CD4-positive, alpha-beta T cell (primary cell): Measurements from ENCODE around the gene HNF1A. TPM values are rescaled to one million over a fixed set of nuclear protein-coding genes. Genes with fewer than 3 reads are reported as not detected.

ENCODE experiments used
- ATAC-seq: fragments of 200-7000 bp; cut with Tn5 transposase; one replicate; pipeline ENCODE4 v1.10.0; 2022; ENCODE audit warnings: mild to moderate bottlenecking; ENCODE audit not compliant: poor library complexity
- CTCF ChIA-PET: fragments of 350-600 bp; sonication (Branson Sonifier 250); formaldehyde crosslinking; loops from one replicate; lab custom pipeline; 2021; ENCODE audit warnings: antibody characterized with exemption, inconsistent platforms; lab: Charles Lee
- POLR2A ChIA-PET: fragments of 350-600 bp; sonication (Branson Sonifier 250); formaldehyde crosslinking; loops from one replicate; lab custom pipeline; 2021; ENCODE audit warnings: antibody characterized with exemption, inconsistent platforms; lab: Charles Lee
- DNase-seq, 14 experiments: peaks; one replicate each; pipeline ENCODE4 v3.0.0-alpha.2; 2013 to 2020; ENCODE audit warnings: mixed read lengths in 2 of 14
- H3K27ac ChIP-seq, 2 donors: one replicate each; pipeline versions ENCODE4 v1.5.1 to v1.7.0; 2013; ENCODE audit warnings: low read length in 2 of 2, low read depth in 1 of 2, mild to moderate bottlenecking in 1 of 2
- H3K27me3 ChIP-seq, 2 experiments: 1 replicate in 1 of 2; 2 replicates in 1 of 2; pipeline versions ENCODE4 v1.6.1 to v1.7.0; 2013; ENCODE audit warnings: low read length in 2 of 2, control low read depth in 1 of 2, mild to moderate bottlenecking in 1 of 2, moderate library complexity in 1 of 2; ENCODE audit not compliant: insufficient read depth in 2 of 2, control insufficient read depth in 1 of 2
- H3K36me3 ChIP-seq: one replicate; pipeline ENCODE4 v1.6.1; 2013; ENCODE audit warnings: low read length, control low read depth; ENCODE audit not compliant: insufficient read depth
- H3K4me1 ChIP-seq: one replicate; pipeline ENCODE4 v1.6.1; 2013; ENCODE audit warnings: low read length, control low read depth; ENCODE audit not compliant: insufficient read depth
- H3K4me3 ChIP-seq: one replicate; pipeline ENCODE4 v1.5.1; 2013; ENCODE audit warnings: mild to moderate bottlenecking, low read length, moderate library complexity
- H3K9me3 ChIP-seq, 2 experiments: 1 replicate in 1 of 2; 2 replicates in 1 of 2; pipeline versions ENCODE4 v1.6.1 to v1.7.0; 2013; ENCODE audit warnings: low read length in 2 of 2, mild to moderate bottlenecking in 2 of 2, control low read depth in 1 of 2, moderate library complexity in 1 of 2; ENCODE audit not compliant: control insufficient read depth in 1 of 2, insufficient read depth in 1 of 2
- H3K27ac Mint-ChIP-seq: one replicate; pipeline ENCODE4 v1.8.0; 2020; ENCODE audit warnings: mixed read lengths
- H3K27me3 Mint-ChIP-seq: one replicate; pipeline ENCODE4 v1.8.0; 2021; ENCODE audit warnings: mixed read lengths
- H3K36me3 Mint-ChIP-seq: one replicate; pipeline ENCODE4 v1.8.0; 2021; ENCODE audit warnings: low read depth, mixed read lengths
- H3K4me1 Mint-ChIP-seq: one replicate; pipeline ENCODE4 v1.8.0; 2021; ENCODE audit warnings: low read depth, mixed read lengths
- H3K4me3 Mint-ChIP-seq: one replicate; pipeline ENCODE4 v1.8.0; 2020; ENCODE audit warnings: mild to moderate bottlenecking, mixed read lengths
- H3K9me3 Mint-ChIP-seq: one replicate; pipeline ENCODE4 v1.8.0; 2020; ENCODE audit warnings: mixed read lengths
- intact Hi-C, 2 experiments: fragments of 100-400 bp; cut with DNase I in 1 of 2; cut with micrococcal nuclease in 1 of 2; formaldehyde crosslinking; loops; one replicate each; pipeline versions ENCODE4 v1.15.1 to v1.9.0; 2023 to 2025; cut with DNase I, micrococcal nuclease
- total RNA-seq, 174 experiments: library from RNA in 2 of 174; stranded (reverse) in 2 of 174; gene quantifications; one replicate each; pipeline ENCODE4 v1.2.3 and lab custom pipeline; 2021 to 2026
- TF ChIP-seq, protein P1 (sequence below): fragments of 200-600 bp; IDR thresholded peaks from one replicate; pipeline ENCODE4 v1.8.0; 2022; ENCODE audit warnings: antibody characterized with exemption, mild to moderate bottlenecking

The HNF1A gene
- total RNA-seq, 2 experiments from 2014 or later: not detected

DNA sequence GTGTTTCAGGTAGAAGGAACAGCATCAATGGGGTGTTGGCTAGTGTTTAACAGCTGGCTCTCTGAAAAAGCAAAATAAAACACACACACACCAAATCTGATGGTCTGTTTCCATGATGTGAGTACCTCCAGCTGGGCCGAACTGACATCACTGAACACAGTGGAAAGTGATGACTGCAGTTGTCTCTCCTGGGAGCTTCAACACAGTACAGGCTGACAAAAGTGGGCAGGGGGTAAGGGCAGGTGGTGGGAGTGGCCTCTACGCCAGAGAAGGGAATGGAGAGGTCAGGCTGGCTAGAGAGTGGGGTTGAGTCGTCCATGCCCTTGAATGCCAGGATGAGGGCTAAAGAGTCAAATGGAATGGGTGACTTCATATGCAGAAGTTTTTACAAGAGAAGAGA is 8.0 kb upstream of the HNF1A start:
- CTCF ChIA-PET: no interaction called here
- no peak overlapping the region for H3K27ac Mint-ChIP-seq
- TF ChIP-seq, protein P1, sequence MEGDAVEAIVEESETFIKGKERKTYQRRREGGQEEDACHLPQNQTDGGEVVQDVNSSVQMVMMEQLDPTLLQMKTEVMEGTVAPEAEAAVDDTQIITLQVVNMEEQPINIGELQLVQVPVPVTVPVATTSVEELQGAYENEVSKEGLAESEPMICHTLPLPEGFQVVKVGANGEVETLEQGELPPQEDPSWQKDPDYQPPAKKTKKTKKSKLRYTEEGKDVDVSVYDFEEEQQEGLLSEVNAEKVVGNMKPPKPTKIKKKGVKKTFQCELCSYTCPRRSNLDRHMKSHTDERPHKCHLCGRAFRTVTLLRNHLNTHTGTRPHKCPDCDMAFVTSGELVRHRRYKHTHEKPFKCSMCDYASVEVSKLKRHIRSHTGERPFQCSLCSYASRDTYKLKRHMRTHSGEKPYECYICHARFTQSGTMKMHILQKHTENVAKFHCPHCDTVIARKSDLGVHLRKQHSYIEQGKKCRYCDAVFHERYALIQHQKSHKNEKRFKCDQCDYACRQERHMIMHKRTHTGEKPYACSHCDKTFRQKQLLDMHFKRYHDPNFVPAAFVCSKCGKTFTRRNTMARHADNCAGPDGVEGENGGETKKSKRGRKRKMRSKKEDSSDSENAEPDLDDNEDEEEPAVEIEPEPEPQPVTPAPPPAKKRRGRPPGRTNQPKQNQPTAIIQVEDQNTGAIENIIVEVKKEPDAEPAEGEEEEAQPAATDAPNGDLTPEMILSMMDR: no peak
- intact Hi-C loops: loop anchor here (2.0 to 10.0 kb wide), 4 partner anchors 116 to 386 kb away; partner anchors contain the start of gene UNC119B (in 1 of the 2)
- no peaks in the 10 kb centered on the region for H3K27me3 Mint-ChIP-seq
- Histone ChIP-seq H3K4me1 (peaks cover 6% of the 10 kb centered on the region), H3K36me3 (no peaks in the 10 kb centered on the region), H3K4me3 (no peak overlapping the region), H3K9me3 (no peaks in the 10 kb centered on the region), H3K27ac (no peak overlapping the region), H3K27me3 (no peaks in the 10 kb centered on the region)
- POLR2A ChIA-PET: no interaction called here
- H3K36me3 Mint-ChIP-seq: no peaks in the 10 kb centered on the region
- ATAC-seq (no peak), DNase-seq (no peak)
- H3K4me1 Mint-ChIP-seq: no peaks in the 10 kb centered on the region
- H3K9me3 Mint-ChIP-seq: no peaks in the 10 kb centered on the region
- no peak overlapping the region for H3K4me3 Mint-ChIP-seq

DNA sequence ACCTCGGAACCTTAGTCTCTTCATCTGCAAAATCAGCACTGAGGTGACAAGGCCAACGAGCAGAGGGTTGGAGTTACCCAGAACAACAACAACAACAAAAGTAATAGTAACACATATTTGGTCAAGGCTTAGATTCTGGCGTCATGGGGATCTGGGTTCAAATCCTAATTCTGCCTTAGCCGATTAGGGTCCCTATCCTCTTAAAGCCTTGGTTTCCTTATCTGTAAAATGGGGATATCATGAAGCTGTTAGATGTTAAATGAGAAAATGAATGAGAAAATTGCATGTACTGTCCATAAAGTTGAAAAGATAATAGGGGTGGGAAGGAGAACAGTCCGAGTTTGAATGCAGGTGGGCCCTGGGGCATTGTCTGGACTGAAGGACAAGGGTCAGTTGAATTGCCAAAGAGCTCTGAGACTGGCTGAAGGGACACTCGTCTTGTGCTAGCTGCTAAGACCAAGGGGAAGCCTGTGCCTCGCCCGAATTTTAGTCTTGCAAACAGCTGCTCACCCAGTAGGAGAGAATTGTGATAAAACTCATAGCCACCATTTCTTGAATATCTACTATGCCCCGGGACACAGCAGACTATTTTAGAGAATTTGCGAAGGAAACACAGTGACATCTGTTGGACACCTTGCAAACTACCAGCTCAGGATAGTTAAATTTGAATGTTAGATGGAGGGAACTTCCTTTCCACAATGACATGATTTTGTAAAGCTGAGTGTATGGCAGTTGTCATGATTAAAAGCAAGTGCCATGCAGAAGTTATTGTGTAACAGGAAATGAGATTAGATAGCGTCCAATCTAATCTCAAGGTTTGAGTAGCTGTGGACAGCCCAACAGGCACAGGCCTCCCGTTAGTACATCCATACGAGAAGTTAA is 6.8 kb upstream of the HNF1A start:
- CTCF ChIA-PET: interaction anchor here (0.6 to 1.9 kb wide), 22 partner anchors 9 to 1336 kb away, joined by 3 to 12 read pairs (median 3); partner anchors contain the start of gene POP5
- Histone ChIP-seq H3K4me1 (peaks cover 6% of the 10 kb centered on the region), H3K27me3 (no peaks in the 10 kb centered on the region), H3K9me3 (no peaks in the 10 kb centered on the region), H3K36me3 (no peaks in the 10 kb centered on the region), H3K27ac (no peak overlapping the region), H3K4me3 (no peak overlapping the region)
- ATAC-seq (peak; percentile 98), DNase-seq (peak in 10 of 14 experiments; percentile 4 to 79 (median 22))
- intact Hi-C loops: loop anchor here (1.0 to 10.0 kb wide), 7 partner anchors 27 to 388 kb away; partner anchors contain the start of gene UNC119B (in 1 of the 2)
- TF ChIP-seq, protein P1: peak; percentile 78
- H3K27ac Mint-ChIP-seq: no peak overlapping the region
- POLR2A ChIA-PET: interaction anchor here (0.6 to 1.2 kb wide), 6 partner anchors 12 to 391 kb away, joined by 3 to 5 read pairs (median 4); partner anchors contain the start of gene POP5
- H3K4me3 Mint-ChIP-seq: no peak overlapping the region
- H3K4me1 Mint-ChIP-seq: no peaks in the 10 kb centered on the region
- no peaks in the 10 kb centered on the region for H3K27me3 Mint-ChIP-seq
- no peaks in the 10 kb centered on the region for H3K9me3 Mint-ChIP-seq
- H3K36me3 Mint-ChIP-seq: no peaks in the 10 kb centered on the region

DNA sequence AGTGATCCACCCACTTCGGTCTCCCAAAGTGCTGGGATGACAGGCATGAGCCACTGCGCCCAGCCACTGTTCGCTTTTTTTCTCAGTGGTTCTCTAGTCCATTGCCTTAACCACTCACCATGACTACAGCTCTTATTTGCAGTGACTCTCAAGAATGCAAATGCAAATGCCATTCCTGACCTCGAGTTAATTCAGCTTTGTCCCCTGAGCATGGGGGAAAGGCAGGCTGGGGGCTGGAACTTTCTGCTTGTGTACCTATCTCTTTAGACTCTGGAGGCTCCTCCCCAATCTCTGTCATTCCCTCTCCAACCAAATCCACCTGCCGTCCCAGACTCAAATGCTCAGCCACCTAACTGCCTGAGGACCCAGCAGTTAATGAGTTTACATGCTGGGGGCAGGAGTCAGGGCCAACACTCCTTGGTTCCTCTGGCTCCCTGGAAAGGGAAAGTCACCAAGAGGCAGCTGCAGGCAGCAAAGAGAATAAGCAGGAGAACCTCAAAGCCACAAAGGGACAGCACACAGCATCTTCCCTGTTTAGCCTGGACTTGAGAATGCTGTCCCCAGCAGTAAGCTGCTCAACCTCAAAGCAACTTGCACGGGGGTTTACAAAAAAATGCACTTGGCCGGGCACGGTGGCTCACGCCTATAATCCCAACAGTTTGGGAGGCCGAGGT is 5.3 kb upstream of the HNF1A start:
- POLR2A ChIA-PET: no interaction called here
- no peaks in the 10 kb centered on the region for H3K4me1 Mint-ChIP-seq
- intact Hi-C loops: loop anchor here (10.0 kb wide), 2 partner anchors 118 to 258 kb away; partner anchors contain the start of gene UNC119B (in 1 of the 2)

More for the DNA sequence above, 5.3 kb upstream of the HNF1A start:
- H3K27ac Mint-ChIP-seq: no peak overlapping the region
- CTCF ChIA-PET: interaction anchor here (1.4 to 1.9 kb wide), 5 partner anchors 11 to 326 kb away, joined by 3 to 10 read pairs (median 9); no protein-coding TSS in a partner anchor
- TF ChIP-seq, protein P1: no peak
- H3K9me3 ChIP-seq: no peaks in the 10 kb centered on the region
- H3K36me3 ChIP-seq: no peaks in the 10 kb centered on the region
- H3K27me3 Mint-ChIP-seq: no peaks in the 10 kb centered on the region
- no peak overlapping the region for H3K4me3 Mint-ChIP-seq
- no peak for DNase-seq
- H3K27me3 ChIP-seq: no peaks in the 10 kb centered on the region
- H3K4me1 ChIP-seq: peaks cover 6% of the 10 kb centered on the region
- no peak overlapping the region for H3K4me3 ChIP-seq
- no peaks in the 10 kb centered on the region for H3K9me3 Mint-ChIP-seq
- H3K27ac ChIP-seq: no peak overlapping the region
- ATAC-seq: no peak
- H3K36me3 Mint-ChIP-seq: no peaks in the 10 kb centered on the region
